ENCODE measurements around the gene PDIA5.

GRCh38 chr3:123110282-123110975 lies 43.6 kb downstream of the PDIA5 start:
- TF ChIP-seq CTCF (conservative IDR thresholded peaks at IDR 0.05; ENCODE audit: low read depth, low read length) (no peak), CEBPB (IDR thresholded peaks at IDR 0.05; ENCODE audit: low read depth, low read length) (no peak), CHD1 (IDR thresholded peaks at IDR 0.05; ENCODE audit: low read depth, low read length) (no peak), POLR2A (IDR thresholded peaks at IDR 0.05; ENCODE audit: low read depth, low read length) (no peak), MXI1 (IDR thresholded peaks at IDR 0.05; ENCODE audit: borderline replicate concordance, low read depth, low read length) (no peak), USF2 (IDR thresholded peaks at IDR 0.05; ENCODE audit: low read depth, low read length) (no peak), NFE2L2 (IDR thresholded peaks at IDR 0.05; ENCODE audit: low read depth, low read length) (no peak), ELK1 (IDR thresholded peaks at IDR 0.05; ENCODE audit: borderline replicate concordance, low read depth, low read length) (no peak), RAD21 (IDR thresholded peaks at IDR 0.05; ENCODE audit: low read length) (no peak), FOS (IDR thresholded peaks at IDR 0.05; ENCODE audit: low read depth, low read length) (no peak), BHLHE40 (IDR thresholded peaks at IDR 0.05; ENCODE audit: low read depth, low read length) (no peak), RFX5 (IDR thresholded peaks at IDR 0.05; ENCODE audit: low read depth, low read length) (no peak)
